ENCODE data around the gene DNAJA2. TPM values are rescaled to one million over a fixed set of nuclear protein-coding genes. Genes with fewer than 3 reads are reported as not detected.

Gene DNAJA2
- total RNA-seq, 3 donors from 2014 or later (not counting 1 experiment from before 2014, with no cell fraction given): 71.8 to 83.2 (median 74.5) TPM

GRCh38 chr16:46915483-46916025 lies 57.9 kb downstream of the DNAJA2 start:
- Mint-ChIP-seq H3K27ac (no peak overlapping the region), H3K9me3 (no peaks in the 10 kb centered on the region), H3K4me1 (no peaks in the 10 kb centered on the region), H3K36me3 (no peaks in the 10 kb centered on the region), H3K4me3 (no peak overlapping the region), H3K27me3 (ENCODE audit: low read depth in 2 of 2) (no peaks in the 10 kb centered on the region)
- ATAC-seq (no peak), DNase-seq (no peak)
- Histone ChIP-seq H3K36me3 (ENCODE audit: control insufficient read depth, insufficient read depth, low read length) (no peaks in the 10 kb centered on the region), H3K27me3 (ENCODE audit: control insufficient read depth, insufficient read depth, low read length) (no peaks in the 10 kb centered on the region), H3K27ac (ENCODE audit: low read length) (no peak overlapping the region), H3K4me1 (ENCODE audit: control insufficient read depth, insufficient read depth, low read length) (peaks cover 14% of the 10 kb centered on the region), H3K4me3 (ENCODE audit: low read length) (no peak overlapping the region), H3K9me3 (ENCODE audit: control insufficient read depth, insufficient read depth, low read length) (no peaks in the 10 kb centered on the region)
- 100% methylated on average over 2 of the region's 2 CpGs for WGBS (ENCODE audit: insufficient coverage)
- TF ChIP-seq CTCF (IDR thresholded peaks at IDR 0.05): no peak
- intact Hi-C loops (cut with micrococcal nuclease): no loop called here

GRCh38 chr16:46914556-46915201 lies 58.8 kb downstream of the DNAJA2 start:
- no peak overlapping the region for H3K27ac ChIP-seq (ENCODE audit: low read length)
- Mint-ChIP-seq H3K9me3 (no peaks in the 10 kb centered on the region), H3K4me3 (no peak overlapping the region), H3K27me3 (ENCODE audit: low read depth in 2 of 2) (no peaks in the 10 kb centered on the region), H3K27ac (no peak overlapping the region), H3K36me3 (no peaks in the 10 kb centered on the region), H3K4me1 (no peaks in the 10 kb centered on the region)
- no peaks in the 10 kb centered on the region for H3K9me3 ChIP-seq (ENCODE audit: control insufficient read depth, insufficient read depth, low read length)
- H3K4me3 ChIP-seq (ENCODE audit: low read length): no peak overlapping the region
- no peak for ATAC-seq
- no peaks in the 10 kb centered on the region for H3K36me3 ChIP-seq (ENCODE audit: control insufficient read depth, insufficient read depth, low read length)
- no peak for DNase-seq
- intact Hi-C loops (cut with micrococcal nuclease): no loop called here
- H3K4me1 ChIP-seq (ENCODE audit: control insufficient read depth, insufficient read depth, low read length): peaks cover 14% of the 10 kb centered on the region
- H3K27me3 ChIP-seq (ENCODE audit: control insufficient read depth, insufficient read depth, low read length): no peaks in the 10 kb centered on the region
- WGBS (ENCODE audit: insufficient coverage): 87% methylated on average over 11 of the region's 11 CpGs
- TF ChIP-seq CTCF (IDR thresholded peaks at IDR 0.05): no peak

GRCh38 chr16:46911650-46912049 lies 61.8 kb downstream of the DNAJA2 start:
- Mint-ChIP-seq H3K27me3 (ENCODE audit: low read depth in 2 of 2) (no peaks in the 10 kb centered on the region), H3K27ac (no peak overlapping the region), H3K4me1 (no peaks in the 10 kb centered on the region), H3K36me3 (no peaks in the 10 kb centered on the region), H3K4me3 (no peak overlapping the region), H3K9me3 (no peaks in the 10 kb centered on the region)
- Histone ChIP-seq H3K27ac (ENCODE audit: low read length) (no peak overlapping the region), H3K4me3 (ENCODE audit: low read length) (no peak overlapping the region), H3K4me1 (ENCODE audit: control insufficient read depth, insufficient read depth, low read length) (peaks cover 8% of the 10 kb centered on the region), H3K9me3 (ENCODE audit: control insufficient read depth, insufficient read depth, low read length) (no peaks in the 10 kb centered on the region), H3K36me3 (ENCODE audit: control insufficient read depth, insufficient read depth, low read length) (no peaks in the 10 kb centered on the region), H3K27me3 (ENCODE audit: control insufficient read depth, insufficient read depth, low read length) (no peaks in the 10 kb centered on the region)
- 87% methylated on average over 4 of the region's 4 CpGs for WGBS (ENCODE audit: insufficient coverage)
- no peak for TF ChIP-seq CTCF (IDR thresholded peaks at IDR 0.05)
- DNase-seq (no peak), ATAC-seq (no peak)
- intact Hi-C loops (cut with micrococcal nuclease): no loop called here

GRCh38 chr16:46911038-46911437 lies 62.4 kb downstream of the DNAJA2 start:
- ATAC-seq (no peak), DNase-seq (no peak)
- H3K4me3 ChIP-seq (ENCODE audit: low read length): no peak overlapping the region
- Mint-ChIP-seq H3K27me3 (ENCODE audit: low read depth in 2 of 2) (no peaks in the 10 kb centered on the region), H3K4me3 (no peak overlapping the region), H3K9me3 (no peaks in the 10 kb centered on the region), H3K4me1 (no peaks in the 10 kb centered on the region), H3K36me3 (no peaks in the 10 kb centered on the region), H3K27ac (no peak overlapping the region)
- no peaks in the 10 kb centered on the region for H3K27me3 ChIP-seq (ENCODE audit: control insufficient read depth, insufficient read depth, low read length)
- WGBS (ENCODE audit: insufficient coverage): 66% methylated on average over 3 of the region's 3 CpGs
- TF ChIP-seq CTCF (IDR thresholded peaks at IDR 0.05): no peak
- H3K36me3 ChIP-seq (ENCODE audit: control insufficient read depth, insufficient read depth, low read length): no peaks in the 10 kb centered on the region
- H3K4me1 ChIP-seq (ENCODE audit: control insufficient read depth, insufficient read depth, low read length): peaks cover 8% of the 10 kb centered on the region
- H3K27ac ChIP-seq (ENCODE audit: low read length): no peak overlapping the region
- intact Hi-C loops (cut with micrococcal nuclease): no loop called here
- H3K9me3 ChIP-seq (ENCODE audit: control insufficient read depth, insufficient read depth, low read length): no peaks in the 10 kb centered on the region

Data from natural killer cell (primary cell).